ENCODE measurements around the gene PSMA1.

PSMA1 gene

DNA sequence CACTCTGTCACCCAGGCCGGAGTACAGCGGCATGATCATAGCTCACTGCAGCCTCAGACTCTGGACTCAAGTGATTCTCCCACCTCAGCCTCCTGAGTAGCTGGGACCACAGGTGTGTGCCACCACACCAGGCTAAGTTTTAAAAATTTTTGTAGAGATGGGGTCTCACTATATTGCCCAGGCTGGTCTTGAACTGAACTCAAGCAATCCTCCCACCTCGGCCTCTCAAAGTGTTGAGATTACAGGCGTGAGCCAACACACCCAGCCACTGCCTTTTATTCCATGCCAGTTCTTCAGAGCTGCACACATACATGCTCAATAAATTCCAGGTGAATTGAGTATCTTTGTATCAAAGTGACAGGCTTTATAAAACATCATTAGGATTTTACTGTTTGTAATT is 18.1 kb downstream of the PSMA1 start:
- H3K4me3 ChIP-seq (ENCODE audit: low read depth, low read length): no peak overlapping the region
- CTCF ChIA-PET: no interaction called here
- peak; percentile 83 for TF ChIP-seq ZNF121 (tag by site-specific recombination; IDR thresholded peaks at IDR 0.05)
- no peak for TF ChIP-seq ZFP3 (tag by site-specific recombination; IDR thresholded peaks at IDR 0.05; ENCODE audit: low read depth)
- POLR2A ChIA-PET: interaction anchor here (0.6 kb wide), 1 partner anchor 47 kb away, joined by 3 read pairs; no protein-coding TSS in a partner anchor
- no peak overlapping the region for H3K27ac ChIP-seq (ENCODE audit: extremely low read depth, low read depth, low read length)
- H3K36me3 ChIP-seq (ENCODE audit: control insufficient read depth in 2 of 2, insufficient read depth in 1 of 2, low read length in 2 of 2): peaks cover 19 to 57% of the 10 kb centered on the region in 2 experiments
- H3K9me3 ChIP-seq (ENCODE audit: control insufficient read depth, insufficient read depth, low read depth, low read length): no peaks in the 10 kb centered on the region
- no peaks in the 10 kb centered on the region for H3K4me1 ChIP-seq (ENCODE audit: control insufficient read depth, insufficient read depth, low read length)

DNA sequence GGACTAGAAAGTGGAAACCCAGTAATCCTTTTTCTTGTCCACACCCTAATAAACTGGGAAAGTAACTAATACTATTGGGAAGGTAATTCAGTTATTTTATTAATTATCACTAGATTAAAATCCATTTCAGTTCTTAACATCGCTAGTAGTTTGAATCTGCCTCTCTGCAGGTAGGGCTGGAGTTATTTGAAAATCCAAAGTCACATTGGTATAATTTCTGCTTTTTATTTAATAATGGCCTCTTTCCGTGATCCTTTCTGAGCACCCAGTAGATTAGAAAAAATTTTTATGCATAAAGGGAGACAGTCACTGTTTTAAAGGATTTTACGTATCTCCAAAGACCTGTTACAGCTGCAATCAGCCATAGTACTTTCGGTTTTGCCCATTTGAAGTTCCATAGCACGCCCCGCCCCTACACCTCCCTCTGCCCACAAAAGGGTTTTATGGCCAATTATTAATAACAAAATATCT is 20.0 kb downstream of the PSMA1 start:
- no peak for TF ChIP-seq ZNF266 (tag by site-specific recombination; IDR thresholded peaks at IDR 0.05; ENCODE audit: low read depth)
- TF ChIP-seq SCRT2 (tag by site-specific recombination; IDR thresholded peaks at IDR 0.05): peak; percentile 78
- TF ChIP-seq ZNF366 (tag by site-specific recombination; conservative IDR thresholded peaks at IDR 0.05): peak; percentile 32; the same call in 1 of the 2 replicates
- Histone ChIP-seq H3K4me1 (ENCODE audit: control insufficient read depth, insufficient read depth, low read length) (no peaks in the 10 kb centered on the region), H3K9me3 (ENCODE audit: control insufficient read depth, insufficient read depth, low read depth, low read length) (no peaks in the 10 kb centered on the region), H3K27ac (ENCODE audit: extremely low read depth, low read depth, low read length) (peak overlapping the region; percentile 59; the same call in 1 of the 2 replicates), H3K36me3 (ENCODE audit: control insufficient read depth in 2 of 2, insufficient read depth in 1 of 2, low read length in 2 of 2) (peaks cover 12 to 54% of the 10 kb centered on the region in 2 experiments), H3K4me3 (ENCODE audit: low read depth, low read length) (peak overlapping the region; percentile 96)
- ChIA-PET POLR2A (interaction anchor here (0.6 to 2.0 kb wide), 6 partner anchors 10 to 145 kb away, joined by 3 to 9 read pairs (median 4); partner anchors contain the start of gene PSMA1), CTCF (interaction anchor here (0.6 to 1.0 kb wide), 5 partner anchors 20 to 421 kb away, joined by 3 to 4 read pairs (median 3); no protein-coding TSS in a partner anchor)

DNA sequence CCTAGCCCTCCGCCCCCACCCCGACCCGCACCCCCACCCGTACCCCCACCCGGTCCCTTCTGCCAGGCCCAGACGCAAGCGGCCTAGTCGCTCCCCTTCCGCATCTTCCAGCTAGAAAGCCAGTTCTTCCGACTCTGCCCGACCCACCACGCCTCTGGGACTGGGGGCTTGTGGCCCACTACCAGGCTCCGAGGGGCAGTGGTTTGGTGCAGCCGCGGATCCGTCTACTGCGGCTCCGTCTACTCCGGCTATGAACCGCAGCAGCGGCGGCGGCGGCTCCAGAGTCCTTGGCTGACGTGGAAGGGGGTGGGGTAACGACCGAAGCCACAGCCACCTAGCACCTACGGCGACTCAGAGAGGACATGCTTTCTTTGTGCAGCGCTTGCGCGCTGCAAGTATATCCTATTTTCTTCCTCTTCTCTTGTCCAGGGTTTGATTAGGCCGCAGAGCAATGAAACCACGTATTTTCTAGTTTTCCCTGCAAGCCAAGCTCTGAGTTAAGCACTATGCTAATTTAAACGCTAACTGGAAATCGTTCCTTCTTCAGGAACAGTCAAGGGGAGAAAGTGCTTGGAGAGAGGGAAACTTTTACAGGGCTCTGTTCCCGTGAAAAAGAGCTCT is 20.5 kb downstream of the PSMA1 start, which contains the start of gene COPB1:
COPB1 (minus strand) TSS at position 252 of the 621 bp plus-strand sequence. CDS start 883 bp downstream, outside the sequence.
- ChIA-PET CTCF (interaction anchor here (0.6 to 1.0 kb wide), 3 partner anchors 19 to 422 kb away, joined by 3 read pairs; no protein-coding TSS in a partner anchor), POLR2A (interaction anchor here (0.6 to 2.0 kb wide), 7 partner anchors 12 to 231 kb away, joined by 3 to 9 read pairs (median 3); partner anchors contain the start of gene PSMA1)
- TF ChIP-seq, protein P1, sequence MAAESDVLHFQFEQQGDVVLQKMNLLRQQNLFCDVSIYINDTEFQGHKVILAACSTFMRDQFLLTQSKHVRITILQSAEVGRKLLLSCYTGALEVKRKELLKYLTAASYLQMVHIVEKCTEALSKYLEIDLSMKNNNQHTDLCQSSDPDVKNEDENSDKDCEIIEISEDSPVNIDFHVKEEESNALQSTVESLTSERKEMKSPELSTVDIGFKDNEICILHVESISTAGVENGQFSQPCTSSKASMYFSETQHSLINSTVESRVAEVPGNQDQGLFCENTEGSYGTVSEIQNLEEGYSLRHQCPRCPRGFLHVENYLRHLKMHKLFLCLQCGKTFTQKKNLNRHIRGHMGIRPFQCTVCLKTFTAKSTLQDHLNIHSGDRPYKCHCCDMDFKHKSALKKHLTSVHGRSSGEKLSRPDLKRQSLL (tag by site-specific recombination; IDR thresholded peaks at IDR 0.05): peak; percentile 87
- no peak for TF ChIP-seq ZNF214 (tag by site-specific recombination; IDR thresholded peaks at IDR 0.05; ENCODE audit: borderline replicate concordance)
- TF ChIP-seq, protein P2, sequence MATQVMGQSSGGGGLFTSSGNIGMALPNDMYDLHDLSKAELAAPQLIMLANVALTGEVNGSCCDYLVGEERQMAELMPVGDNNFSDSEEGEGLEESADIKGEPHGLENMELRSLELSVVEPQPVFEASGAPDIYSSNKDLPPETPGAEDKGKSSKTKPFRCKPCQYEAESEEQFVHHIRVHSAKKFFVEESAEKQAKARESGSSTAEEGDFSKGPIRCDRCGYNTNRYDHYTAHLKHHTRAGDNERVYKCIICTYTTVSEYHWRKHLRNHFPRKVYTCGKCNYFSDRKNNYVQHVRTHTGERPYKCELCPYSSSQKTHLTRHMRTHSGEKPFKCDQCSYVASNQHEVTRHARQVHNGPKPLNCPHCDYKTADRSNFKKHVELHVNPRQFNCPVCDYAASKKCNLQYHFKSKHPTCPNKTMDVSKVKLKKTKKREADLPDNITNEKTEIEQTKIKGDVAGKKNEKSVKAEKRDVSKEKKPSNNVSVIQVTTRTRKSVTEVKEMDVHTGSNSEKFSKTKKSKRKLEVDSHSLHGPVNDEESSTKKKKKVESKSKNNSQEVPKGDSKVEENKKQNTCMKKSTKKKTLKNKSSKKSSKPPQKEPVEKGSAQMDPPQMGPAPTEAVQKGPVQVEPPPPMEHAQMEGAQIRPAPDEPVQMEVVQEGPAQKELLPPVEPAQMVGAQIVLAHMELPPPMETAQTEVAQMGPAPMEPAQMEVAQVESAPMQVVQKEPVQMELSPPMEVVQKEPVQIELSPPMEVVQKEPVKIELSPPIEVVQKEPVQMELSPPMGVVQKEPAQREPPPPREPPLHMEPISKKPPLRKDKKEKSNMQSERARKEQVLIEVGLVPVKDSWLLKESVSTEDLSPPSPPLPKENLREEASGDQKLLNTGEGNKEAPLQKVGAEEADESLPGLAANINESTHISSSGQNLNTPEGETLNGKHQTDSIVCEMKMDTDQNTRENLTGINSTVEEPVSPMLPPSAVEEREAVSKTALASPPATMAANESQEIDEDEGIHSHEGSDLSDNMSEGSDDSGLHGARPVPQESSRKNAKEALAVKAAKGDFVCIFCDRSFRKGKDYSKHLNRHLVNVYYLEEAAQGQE (tag by site-specific recombination; IDR thresholded peaks at IDR 0.05): no peak
- TF ChIP-seq ZNF24 (tag by site-specific recombination; IDR thresholded peaks at IDR 0.05): no peak
- TF ChIP-seq YY1 (tag by site-specific recombination; IDR thresholded peaks at IDR 0.05): no peak
- no peak for TF ChIP-seq ZNF239 (tag by site-specific recombination; IDR thresholded peaks at IDR 0.05)
- TF ChIP-seq, protein P3, sequence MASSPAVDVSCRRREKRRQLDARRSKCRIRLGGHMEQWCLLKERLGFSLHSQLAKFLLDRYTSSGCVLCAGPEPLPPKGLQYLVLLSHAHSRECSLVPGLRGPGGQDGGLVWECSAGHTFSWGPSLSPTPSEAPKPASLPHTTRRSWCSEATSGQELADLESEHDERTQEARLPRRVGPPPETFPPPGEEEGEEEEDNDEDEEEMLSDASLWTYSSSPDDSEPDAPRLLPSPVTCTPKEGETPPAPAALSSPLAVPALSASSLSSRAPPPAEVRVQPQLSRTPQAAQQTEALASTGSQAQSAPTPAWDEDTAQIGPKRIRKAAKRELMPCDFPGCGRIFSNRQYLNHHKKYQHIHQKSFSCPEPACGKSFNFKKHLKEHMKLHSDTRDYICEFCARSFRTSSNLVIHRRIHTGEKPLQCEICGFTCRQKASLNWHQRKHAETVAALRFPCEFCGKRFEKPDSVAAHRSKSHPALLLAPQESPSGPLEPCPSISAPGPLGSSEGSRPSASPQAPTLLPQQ (tag by site-specific recombination; IDR thresholded peaks at IDR 0.05): peak; percentile 22; the same call in 1 of the 2 replicates
- no peak for TF ChIP-seq ZNF423 (tag by site-specific recombination; IDR thresholded peaks at IDR 0.05)
- no peak for TF ChIP-seq GLI4 (tag by site-specific recombination; IDR thresholded peaks at IDR 0.05)
- TF ChIP-seq FEZF1 (tag by site-specific recombination; IDR thresholded peaks at IDR 0.05): no peak
- no peak for TF ChIP-seq ZNF248 (tag by site-specific recombination; IDR thresholded peaks at IDR 0.05)
- no peak for TF ChIP-seq ZNF146 (tag by site-specific recombination; IDR thresholded peaks at IDR 0.05)
- no peak for TF ChIP-seq ZNF211 (tag by site-specific recombination; IDR thresholded peaks at IDR 0.05; ENCODE audit: low read depth)
- TF ChIP-seq, protein P4, sequence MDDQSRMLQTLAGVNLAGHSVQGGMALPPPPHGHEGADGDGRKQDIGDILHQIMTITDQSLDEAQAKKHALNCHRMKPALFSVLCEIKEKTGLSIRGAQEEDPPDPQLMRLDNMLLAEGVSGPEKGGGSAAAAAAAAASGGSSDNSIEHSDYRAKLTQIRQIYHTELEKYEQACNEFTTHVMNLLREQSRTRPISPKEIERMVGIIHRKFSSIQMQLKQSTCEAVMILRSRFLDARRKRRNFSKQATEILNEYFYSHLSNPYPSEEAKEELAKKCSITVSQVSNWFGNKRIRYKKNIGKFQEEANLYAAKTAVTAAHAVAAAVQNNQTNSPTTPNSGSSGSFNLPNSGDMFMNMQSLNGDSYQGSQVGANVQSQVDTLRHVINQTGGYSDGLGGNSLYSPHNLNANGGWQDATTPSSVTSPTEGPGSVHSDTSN (CRISPR knock-in tag; IDR thresholded peaks at IDR 0.05): no peak
- TF ChIP-seq, protein P5, sequence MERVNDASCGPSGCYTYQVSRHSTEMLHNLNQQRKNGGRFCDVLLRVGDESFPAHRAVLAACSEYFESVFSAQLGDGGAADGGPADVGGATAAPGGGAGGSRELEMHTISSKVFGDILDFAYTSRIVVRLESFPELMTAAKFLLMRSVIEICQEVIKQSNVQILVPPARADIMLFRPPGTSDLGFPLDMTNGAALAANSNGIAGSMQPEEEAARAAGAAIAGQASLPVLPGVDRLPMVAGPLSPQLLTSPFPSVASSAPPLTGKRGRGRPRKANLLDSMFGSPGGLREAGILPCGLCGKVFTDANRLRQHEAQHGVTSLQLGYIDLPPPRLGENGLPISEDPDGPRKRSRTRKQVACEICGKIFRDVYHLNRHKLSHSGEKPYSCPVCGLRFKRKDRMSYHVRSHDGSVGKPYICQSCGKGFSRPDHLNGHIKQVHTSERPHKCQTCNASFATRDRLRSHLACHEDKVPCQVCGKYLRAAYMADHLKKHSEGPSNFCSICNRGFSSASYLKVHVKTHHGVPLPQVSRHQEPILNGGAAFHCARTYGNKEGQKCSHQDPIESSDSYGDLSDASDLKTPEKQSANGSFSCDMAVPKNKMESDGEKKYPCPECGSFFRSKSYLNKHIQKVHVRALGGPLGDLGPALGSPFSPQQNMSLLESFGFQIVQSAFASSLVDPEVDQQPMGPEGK (tag by site-specific recombination; IDR thresholded peaks at IDR 0.05): no peak
- 0 out of 2 replicates have a peak, but pooled peaks have one; percentile 30 for TF ChIP-seq ZBTB21 (tag by site-specific recombination; IDR thresholded peaks at IDR 0.05)

More for the DNA sequence above, 20.5 kb downstream of the PSMA1 start, which contains the start of gene COPB1:
- Histone ChIP-seq H3K4me3 (ENCODE audit: low read depth, low read length) (peak within 1 kb of the TSS; percentile 96), H3K36me3 (ENCODE audit: control insufficient read depth in 2 of 2, insufficient read depth in 1 of 2, low read length in 2 of 2) (peaks cover 14 to 54% of the 10 kb centered on the region in 2 experiments), H3K4me1 (ENCODE audit: control insufficient read depth, insufficient read depth, low read length) (no peaks in the 10 kb centered on the region), H3K9me3 (ENCODE audit: control insufficient read depth, insufficient read depth, low read depth, low read length) (no peaks in the 10 kb centered on the region), H3K27ac (ENCODE audit: extremely low read depth, low read depth, low read length) (peak within 1 kb of the TSS; percentile 59; the same call in 1 of the 2 replicates)
